NCI-H82 treated with DMSO at 0.1 percent for 48 hours (cell line): ENCODE measurements around the gene CRB1.
"Not testable (repeated sequence)": the region's sequence is repeated elsewhere in the genome, so short reads cannot be mapped to it uniquely, and the experiment has no call there.

Experiments
- DNase-seq: peaks from one replicate; lab custom pipeline; 2025; ENCODE audit not compliant: unreplicated experiment; lab: John Stamatoyannopoulos, UW

The CRB1 gene

DNA sequence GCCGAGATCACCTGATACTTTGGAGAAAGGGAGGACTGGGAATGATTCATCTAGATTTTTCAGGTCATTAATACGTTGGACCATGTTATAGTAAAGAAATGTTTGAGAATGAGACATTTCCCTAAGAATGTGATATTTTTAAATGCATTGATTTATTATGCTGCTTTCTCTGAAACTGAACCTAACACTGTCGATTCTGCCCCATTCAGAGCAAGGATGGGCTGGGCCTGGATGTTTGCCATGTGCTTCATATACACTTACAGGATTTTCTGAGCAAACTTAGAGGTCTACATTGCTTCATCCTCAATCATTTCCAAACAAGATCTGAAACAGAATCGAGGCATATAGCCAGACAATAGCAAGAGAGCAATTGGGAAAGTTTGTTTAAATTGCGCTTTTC, 183.3 kb downstream of the CRB1 start:
- DNase-seq: no peak

DNA sequence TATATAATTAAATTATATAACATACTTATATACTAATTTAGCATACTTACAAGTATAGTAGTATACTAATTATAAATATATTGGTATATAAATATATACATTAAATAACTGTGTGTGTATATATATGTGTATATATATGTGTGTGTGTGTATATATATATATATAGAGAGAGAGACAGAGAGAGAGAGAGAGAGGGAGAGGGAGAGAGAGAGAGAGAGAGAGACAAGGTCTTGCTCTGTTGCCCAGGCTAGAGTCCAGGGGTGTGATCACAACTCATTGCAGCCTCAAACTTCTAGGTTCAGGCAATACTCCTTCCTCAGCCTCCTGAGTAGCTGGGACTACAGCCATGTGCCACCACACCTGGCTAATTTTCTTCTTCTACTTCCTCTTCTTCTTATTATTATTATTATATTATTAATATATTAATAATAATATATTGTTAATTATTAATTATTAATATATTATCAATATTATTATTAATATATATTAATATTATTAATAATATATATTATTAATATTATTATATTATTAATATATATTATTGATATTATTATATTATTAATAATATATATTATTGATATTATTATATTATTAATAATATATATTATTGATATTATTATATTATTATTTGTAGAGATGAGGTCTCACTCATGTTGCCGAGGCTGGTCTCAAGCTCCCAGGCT, 185.5 kb downstream of the CRB1 start:
- DNase-seq: no peak

DNA sequence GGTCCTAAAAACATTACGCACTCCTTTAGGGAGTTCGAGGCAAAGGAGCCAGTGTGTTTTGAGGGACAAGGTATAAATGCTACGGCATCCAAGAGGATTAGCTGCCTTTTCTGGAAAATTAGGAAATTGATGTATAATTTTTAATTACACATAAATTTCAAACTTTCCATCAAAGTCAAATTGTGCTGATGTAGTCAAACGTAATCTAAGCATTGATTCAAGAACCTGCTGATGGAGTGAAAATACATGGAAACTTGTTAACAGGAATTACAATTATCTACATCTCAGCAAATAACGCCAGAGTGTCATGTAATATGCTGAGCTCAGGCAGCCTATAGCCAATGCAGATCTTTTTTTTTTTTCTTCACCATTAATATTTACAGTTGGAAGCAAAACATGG, 194.5 kb downstream of the CRB1 start:
- no peak for DNase-seq

DNA sequence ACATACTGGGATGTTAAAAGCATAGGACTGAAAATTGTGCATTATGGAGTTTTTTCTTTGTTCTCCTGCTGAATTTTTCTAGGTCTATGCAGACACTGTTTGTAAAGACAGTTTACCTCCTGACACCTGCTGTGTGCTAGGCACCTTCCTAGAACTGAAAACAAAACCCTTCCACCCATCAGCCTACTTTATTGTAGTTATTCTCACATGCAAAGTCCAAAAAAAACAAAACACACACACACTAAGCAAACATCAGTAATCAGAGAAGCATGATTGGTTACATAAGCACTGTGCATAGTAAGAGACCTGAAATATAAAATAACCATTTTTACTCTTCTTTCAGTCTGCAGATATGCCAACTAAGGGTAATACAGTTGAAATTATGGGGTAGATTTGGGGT, 195.1 kb downstream of the CRB1 start:
- no peak for DNase-seq

DNA sequence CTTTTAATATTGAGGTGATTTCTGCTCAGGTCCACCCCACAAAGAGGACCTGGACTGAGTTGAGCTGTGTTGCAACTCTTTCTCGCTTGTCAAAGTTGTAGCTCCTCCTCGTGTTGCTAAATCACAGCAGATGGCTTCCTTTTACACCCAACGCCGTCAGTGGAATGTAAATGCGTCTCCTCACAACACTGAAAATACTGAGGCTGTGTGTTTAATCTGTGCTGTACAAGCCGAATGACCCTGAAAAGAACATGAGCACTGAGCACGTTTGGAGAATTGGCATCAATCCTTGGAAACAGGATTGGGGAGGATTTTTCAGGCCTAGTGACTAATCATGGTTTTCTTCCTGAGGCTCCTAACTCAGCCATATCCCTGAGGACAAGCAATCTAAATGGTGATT, 196.0 kb downstream of the CRB1 start:
- peak; percentile 72 for DNase-seq

DNA sequence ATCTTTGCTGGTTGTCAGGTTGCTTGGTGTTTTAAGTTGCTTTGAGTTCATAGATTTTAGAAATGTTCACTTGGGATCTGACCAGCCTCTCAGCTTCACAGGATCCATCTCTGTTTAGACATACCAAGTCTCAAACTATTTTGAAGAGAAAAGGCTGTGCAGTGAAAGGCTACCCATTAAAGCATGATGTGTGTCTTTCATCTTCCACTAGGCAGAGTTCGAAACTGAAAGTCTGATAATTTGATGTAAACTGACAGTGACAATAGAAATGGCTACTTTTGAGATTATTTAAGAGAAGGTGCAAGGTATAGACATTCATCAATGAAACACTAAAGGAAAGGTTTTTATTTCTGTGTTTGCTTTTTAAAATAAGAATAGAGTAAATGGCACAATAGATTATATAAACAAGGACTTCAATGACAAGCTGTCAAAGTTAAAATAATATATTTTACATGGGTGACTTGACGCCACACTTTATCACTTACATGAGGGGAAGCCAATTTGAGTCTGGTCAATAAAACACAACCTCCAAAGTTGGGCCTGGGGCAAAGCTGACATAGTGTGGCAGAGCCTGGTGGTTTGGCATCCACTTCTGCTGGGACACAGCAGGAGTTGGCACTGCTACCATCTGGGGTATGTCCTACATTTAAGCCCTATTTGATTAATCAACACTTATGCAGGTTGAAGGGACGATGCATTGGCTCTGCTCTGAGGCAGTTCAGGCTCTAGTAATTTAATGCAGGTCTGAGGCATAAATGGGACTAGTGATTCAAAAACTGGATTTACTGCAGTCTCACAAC, 197.7 kb downstream of the CRB1 start:
- DNase-seq: no peak

DNA sequence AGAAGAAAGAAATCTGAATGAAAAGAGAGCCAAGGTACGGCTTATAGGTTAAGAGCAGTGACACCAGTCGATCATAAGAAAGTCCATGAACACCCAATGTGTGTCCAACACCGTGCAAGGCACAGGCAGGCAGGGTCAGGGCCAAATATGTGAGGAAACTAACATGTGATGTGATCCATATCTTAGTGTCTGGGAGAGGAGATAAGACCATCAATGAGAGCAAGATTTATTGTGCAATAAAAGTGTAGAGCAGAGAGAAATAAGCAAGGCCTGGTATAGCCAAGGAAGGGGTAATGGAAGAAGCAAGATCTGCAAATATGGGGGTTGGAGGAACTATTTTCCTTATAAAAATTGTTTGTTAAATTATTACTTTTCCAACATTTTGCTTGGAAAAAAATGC, 198.8 kb downstream of the CRB1 start:
- DNase-seq: no peak

DNA sequence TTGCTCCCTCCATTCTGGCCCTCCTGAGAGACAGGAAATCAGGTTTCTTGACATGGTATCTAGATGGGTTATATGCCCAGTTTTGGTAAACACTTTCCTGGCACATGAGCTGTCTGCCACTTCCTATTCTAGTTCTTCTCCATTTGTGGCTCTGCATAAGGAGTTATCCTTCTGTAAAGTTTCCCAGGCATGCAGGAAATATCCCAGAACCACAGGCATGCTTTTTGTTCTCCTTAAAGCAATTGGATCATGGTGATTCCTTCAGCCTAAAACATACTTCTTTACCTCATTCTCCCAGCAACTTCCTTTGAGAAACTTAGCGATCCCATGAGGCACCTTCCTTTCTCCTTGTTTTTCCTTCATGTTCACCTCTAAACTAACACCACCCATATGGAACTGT, 199.8 kb downstream of the CRB1 start:
- no peak for DNase-seq

DNA sequence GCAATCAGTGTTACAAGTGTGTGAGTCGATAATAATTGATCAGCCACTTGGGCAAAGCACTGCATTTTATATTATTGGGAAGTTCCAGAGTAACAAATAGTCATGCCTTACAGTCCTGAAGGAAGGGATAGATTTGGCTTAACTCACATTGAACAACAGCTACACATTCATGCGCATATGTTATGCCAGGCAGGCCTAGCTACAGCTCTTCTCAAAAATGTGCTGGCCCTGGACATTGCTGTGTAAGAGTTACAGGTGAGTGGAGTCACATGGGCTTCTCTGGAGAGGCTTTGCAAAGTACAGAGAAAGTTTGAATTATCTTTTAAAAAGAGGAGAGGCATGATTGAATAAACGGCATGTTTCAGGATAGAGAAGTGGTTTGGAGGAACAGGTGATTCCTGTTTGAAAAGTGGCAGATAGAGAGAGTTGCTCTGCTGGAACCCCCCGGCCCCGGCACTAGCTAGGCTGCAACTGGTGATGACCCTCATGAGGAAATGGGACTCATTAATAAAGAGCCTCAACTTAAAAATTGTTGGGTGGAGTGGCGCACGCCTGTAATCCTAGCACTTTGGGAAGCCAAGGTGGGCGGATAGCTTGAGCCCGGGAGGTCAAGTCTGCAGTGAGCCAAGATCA, 200.6 kb downstream of the CRB1 start:
- no peak for DNase-seq

DNA sequence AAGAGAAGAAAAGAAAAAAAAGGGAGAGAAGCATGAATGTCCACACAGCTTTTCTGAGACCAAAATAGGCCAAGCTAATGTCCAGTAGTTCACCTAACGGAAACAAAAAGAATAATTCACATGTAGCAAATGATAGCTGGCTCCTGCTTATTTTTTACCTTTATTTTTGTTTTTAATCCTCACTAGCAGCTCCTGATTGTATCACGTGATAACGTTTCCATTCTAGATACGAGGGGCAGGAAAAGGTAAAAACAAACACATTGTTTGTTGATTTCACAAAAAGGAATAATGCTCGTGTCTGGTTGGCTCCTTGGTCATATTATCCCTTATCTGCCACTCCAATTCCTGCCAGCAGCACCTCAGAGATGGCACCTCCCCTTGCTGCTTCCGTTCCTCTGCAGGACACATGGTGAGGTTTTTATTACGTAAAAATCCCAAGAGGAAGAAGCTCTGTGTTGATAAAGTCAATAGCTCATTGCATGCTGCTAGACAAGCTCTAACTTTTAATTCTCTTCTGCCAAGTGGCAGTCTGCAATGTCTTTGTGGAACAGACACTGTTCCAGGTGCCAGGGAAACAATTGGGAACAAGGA, 201.7 kb downstream of the CRB1 start:
- DNase-seq: no peak

DNA sequence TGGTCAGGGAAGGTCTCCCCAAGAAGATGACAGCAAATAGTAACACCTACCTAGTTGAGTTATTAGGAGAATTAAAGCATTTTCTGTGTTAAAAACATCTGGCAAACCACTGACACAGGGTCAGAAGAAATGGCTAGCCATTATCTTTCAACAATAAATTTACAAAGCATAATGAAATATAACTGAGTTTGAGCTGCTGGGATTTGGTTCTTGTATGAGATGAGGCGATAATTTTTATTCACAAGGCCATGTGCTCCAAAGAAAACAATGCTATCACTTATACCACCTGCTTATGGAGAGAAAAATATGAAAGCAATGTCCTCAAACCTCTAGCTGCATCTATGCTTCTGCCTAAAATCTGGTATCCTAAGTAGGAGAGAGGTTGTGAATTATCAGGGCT, 202.3 kb downstream of the CRB1 start:
- DNase-seq: no peak

DNA sequence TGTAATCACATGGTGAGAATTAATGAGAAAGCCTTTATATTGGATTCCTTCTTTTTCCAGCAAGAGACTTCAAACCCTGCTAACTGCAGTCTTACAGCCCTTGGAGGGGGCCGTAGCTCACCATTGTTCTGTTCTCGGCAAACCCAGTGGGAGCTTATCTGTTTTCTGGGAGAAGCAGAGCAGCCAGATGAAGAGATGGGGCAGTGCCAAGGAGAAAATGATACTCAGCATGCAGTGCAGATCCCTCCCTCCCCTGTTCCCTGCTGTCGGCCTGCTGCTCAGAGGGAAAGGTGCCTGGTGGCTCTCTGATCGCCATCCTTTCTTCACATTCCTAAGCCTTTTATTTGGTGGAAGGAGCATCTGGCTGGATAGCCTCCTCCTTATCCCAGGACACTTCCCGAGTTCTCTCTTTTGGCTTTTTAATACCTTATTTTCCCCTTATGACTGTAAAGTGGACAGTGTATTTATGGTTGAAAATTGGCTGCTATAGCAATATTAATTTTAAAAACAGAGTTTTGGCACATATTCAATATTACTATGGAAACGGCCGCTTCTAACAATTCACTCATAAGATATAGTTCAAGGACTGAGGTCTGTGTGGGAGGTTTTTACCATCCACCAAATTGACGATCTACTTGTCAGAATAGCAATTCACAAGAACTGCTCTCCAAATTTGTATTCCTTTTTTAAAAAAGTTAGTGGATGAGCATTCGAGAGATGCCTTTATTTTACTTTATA, 203.4 kb downstream of the CRB1 start:
- no peak for DNase-seq

DNA sequence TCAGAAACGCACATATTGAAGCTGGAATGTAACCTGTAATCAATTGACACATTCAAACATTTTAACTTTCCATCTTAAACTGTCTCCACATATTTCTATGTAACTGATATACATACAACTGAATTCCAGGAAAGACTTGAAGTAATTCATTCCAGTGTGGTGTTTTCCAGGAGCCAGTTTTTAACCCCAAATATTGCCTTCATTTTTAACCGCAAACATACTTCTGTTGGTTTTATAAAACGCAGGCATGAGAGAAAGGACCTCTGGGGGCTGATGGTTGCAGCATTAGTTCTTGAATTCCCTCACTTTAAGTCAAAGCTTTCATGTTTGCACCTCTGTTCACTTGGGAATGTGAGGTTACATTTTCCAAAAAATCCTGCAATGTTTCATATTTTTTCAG, 204.1 kb downstream of the CRB1 start:
- DNase-seq: no peak

DNA sequence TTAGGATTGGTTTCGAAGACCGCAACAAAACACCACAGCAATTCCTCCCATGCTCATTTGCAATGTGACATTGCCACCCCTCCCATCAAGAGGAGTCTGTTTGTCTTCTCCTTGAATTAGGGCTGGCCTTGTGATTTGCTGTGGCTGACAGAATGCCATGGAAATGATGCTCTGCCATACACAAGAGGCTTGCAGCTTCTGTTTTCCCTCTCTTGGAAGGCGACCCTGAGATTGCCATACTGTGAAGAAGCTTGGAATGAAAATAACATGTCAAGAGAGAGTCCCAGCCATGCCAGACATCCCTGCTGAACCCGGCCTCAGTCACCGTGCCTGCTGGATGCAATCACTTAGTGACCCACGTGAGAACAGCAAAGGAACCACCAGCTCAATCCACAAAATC, 212.4 kb downstream of the CRB1 start:
- no peak for DNase-seq

DNA sequence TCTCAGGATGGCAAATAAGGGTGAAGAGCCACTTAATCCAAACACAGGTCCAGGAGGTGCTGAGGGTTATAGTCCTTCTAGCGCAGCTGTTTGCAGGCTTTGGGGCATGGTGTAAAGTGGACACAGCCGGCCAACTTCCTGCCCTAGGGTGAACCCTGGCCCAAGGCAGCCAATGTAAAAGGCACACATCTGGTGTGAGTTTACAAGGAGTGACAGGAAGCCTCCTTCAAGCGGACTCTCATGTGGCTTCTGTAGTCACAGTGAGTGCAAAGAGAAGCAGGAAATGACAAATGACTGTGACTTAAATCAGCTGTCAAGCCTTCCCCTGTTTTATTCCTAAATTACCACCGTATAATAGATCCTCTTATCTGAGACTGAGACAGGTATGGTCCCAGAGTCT, 213.0 kb downstream of the CRB1 start:
- DNase-seq: no peak

DNA sequence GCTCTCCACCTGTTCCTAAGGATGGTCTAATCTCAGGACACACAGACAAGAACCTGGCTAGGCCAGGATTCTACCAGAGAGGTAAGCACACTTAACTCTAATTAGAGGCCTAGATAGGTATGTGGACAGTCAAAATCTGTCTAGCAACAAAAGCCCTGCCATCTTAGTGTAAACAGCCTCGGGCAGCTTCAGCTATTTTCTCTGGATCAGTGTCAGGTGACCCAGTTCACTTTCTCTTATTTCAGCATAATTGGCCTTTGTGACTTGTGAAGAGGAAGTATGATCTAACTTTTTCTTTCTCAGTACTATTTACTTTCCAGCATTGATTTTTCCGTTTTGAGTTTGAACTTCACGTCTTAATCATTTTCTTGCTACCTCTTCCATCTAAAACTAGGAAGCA, 217.7 kb downstream of the CRB1 start:
- no peak for DNase-seq

DNA sequence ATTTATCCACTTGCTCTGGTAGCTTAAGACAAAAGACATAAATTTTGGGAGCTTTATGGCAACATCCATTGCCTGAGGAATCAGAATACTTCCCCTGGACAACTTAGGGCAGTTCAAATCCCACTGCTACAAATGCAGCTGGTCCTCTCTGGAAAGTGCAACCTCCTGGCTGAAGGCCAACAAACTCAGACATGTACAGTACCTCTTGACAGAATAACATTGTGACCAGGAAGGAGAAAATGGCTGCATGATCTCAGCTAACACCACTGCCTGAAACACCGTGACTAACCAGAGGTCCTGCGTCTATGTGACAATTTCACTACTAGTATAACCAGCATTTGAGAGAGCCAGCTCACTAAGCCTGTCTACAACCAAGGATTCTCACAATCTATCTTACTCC, 218.9 kb downstream of the CRB1 start:
- DNase-seq: no peak

DNA sequence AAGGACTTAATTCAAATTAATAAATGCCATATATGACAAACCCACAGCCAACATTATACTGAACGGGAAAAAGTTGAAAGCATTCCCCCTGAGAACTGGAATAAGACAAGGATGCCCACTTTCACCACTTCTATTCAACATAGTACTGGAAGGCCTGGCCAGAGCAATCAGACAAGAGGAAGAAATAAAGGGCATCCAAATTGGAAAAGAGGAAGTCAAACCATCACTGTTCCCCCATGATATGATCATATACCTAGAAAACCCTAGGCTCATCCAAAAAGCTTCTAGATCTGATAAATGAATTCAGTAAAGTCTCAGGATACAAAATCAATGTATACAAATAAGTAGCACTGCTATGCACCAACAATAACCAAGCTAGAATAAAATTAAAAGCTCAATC, 223.5 kb downstream of the CRB1 start:
- not testable (repeated sequence) for DNase-seq

DNA sequence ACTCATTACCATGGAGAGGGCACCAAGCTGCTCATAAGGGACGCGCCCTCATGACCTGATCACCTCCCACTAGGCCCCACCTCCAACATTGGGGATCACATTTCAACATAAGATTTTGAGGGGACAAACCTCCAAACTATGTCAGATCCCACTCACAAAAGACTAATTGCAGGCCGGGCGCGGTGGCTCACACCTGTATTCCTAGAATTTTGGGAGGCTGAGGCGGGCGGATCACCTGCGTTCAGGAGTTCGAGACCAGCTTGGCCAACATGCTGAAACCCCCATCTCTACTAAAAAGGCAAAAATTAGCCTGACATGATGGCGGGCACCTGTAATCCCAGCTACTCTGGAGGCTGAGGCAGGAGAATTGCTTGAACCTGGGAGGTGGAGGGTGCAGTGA, 228.7 kb downstream of the CRB1 start:
- no peak for DNase-seq

DNA sequence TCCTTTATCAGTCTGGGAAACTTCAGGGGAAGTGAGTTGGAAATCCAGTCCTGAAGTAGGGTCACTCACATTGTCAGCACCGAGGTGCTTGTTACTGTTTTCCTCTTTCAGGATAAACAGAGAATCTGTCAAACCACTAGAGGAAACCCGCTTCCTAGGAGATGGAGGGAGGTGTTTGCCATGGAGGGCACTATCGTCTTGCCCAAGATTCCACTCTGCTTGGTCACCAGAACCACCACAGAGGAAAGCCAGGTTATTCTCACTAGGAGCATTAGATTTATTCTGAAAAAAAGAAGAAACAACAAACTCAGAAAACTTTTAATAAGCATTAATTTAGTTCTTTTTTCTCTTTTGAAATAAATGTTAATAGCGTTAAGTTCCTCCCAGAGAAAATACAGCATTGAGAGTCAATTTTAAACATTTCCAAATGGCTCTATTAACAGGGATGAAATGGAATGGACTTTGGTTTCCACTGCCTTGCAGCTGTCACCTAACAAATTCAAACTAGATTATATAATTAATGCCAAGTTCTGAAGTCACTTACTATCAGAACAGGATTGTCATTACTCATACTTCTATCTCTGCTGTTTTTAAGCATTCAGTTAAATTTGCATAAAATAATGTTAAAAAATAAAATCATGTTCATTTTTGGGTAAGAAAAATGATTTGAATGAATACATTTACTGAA, 242.8 kb downstream of the CRB1 start:
- DNase-seq: no peak

DNA sequence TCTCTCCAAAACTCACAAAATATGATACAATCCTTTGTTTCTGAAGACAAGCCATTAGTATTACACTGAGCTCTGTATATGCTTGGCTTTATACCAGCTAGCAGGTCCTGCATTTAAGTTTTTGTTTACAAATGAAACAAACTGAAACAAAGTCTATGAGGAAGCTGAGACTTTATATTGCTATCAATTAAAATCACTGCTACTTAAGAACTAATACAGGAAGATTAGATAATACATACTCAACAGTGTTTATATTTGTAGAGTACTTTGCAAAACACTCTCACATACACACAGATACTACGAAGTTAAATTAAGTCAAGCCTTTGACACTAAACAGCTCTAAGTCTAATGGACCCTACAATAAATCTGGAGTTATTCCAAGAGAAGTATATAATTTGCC, 247.4 kb downstream of the CRB1 start:
- no peak for DNase-seq
